ENCODE data around the gene ADNP2. TPM values are rescaled to one million over a fixed set of nuclear protein-coding genes. Genes with fewer than 3 reads are reported as not detected.

ADNP2 gene
- total and polyA plus RNA-seq, 2 experiments from 2014 or later, result 19.3 to 66.4 TPM

GRCh38 chr18:80159713-80160636 is 50.9 kb downstream of the ADNP2 start:
- H3K4me3 Mint-ChIP-seq, result peak overlapping the region; percentile 48; the same call in 2 of the 3 replicates

More at GRCh38 chr18:80159713-80160636, 50.9 kb downstream of the ADNP2 start:
- Mint-ChIP-seq H3K27ac (no peak overlapping the region), H3K36me3 (ENCODE audit: low read depth) (peaks cover 33% of the 10 kb centered on the region), H3K27me3 (ENCODE audit: insufficient read depth, low read depth, poor library complexity) (peaks cover 10% of the 10 kb centered on the region), H3K4me1 (no peaks in the 10 kb centered on the region; the same call in 2 of the 3 replicates), H3K9me3 (peaks cover 12% of the 10 kb centered on the region)
- Histone ChIP-seq H2AFZ (0 out of 2 replicates have a peak overlapping the region, but pooled peaks have one; percentile 74), H3K4me3 (peak overlapping the region; percentile 55), H3F3A (replicated peaks; ENCODE audit: low read depth) (no peaks in the 10 kb centered on the region), H4K20me1 (replicated peaks; ENCODE audit: insufficient read depth) (peaks cover 17% of the 10 kb centered on the region; the same call in 1 of the 2 replicates), H3K27me3 (ENCODE audit: insufficient read depth) (peaks cover 10% of the 10 kb centered on the region; the same call in 1 of the 2 replicates), H3K9me2 (ENCODE audit: insufficient read depth) (no peaks in the 10 kb centered on the region), H3K4me2 (peak overlapping the region; percentile 70; the same call in 1 of the 2 replicates), H3K79me2 (replicated peaks; ENCODE audit: insufficient read depth) (no peaks in the 10 kb centered on the region), H3K4me1 (ENCODE audit: insufficient read depth) (no peaks in the 10 kb centered on the region; the same call in 1 of the 2 replicates), H3K27ac (ENCODE audit: low read depth) (no peak overlapping the region), H3K36me3 (ENCODE audit: insufficient read depth) (no peaks in the 10 kb centered on the region)
- ATAC-seq (peak; percentile 92), DNase-seq (ENCODE audit: low spot score) (peak; percentile 81)
- no peak for TF ChIP-seq REST (IDR thresholded peaks at IDR 0.05; ENCODE audit: unreplicated experiment)
- TF ChIP-seq JUNB (IDR thresholded peaks at IDR 0.05; ENCODE audit: unreplicated experiment), result no peak
- TF ChIP-seq, protein P1, sequence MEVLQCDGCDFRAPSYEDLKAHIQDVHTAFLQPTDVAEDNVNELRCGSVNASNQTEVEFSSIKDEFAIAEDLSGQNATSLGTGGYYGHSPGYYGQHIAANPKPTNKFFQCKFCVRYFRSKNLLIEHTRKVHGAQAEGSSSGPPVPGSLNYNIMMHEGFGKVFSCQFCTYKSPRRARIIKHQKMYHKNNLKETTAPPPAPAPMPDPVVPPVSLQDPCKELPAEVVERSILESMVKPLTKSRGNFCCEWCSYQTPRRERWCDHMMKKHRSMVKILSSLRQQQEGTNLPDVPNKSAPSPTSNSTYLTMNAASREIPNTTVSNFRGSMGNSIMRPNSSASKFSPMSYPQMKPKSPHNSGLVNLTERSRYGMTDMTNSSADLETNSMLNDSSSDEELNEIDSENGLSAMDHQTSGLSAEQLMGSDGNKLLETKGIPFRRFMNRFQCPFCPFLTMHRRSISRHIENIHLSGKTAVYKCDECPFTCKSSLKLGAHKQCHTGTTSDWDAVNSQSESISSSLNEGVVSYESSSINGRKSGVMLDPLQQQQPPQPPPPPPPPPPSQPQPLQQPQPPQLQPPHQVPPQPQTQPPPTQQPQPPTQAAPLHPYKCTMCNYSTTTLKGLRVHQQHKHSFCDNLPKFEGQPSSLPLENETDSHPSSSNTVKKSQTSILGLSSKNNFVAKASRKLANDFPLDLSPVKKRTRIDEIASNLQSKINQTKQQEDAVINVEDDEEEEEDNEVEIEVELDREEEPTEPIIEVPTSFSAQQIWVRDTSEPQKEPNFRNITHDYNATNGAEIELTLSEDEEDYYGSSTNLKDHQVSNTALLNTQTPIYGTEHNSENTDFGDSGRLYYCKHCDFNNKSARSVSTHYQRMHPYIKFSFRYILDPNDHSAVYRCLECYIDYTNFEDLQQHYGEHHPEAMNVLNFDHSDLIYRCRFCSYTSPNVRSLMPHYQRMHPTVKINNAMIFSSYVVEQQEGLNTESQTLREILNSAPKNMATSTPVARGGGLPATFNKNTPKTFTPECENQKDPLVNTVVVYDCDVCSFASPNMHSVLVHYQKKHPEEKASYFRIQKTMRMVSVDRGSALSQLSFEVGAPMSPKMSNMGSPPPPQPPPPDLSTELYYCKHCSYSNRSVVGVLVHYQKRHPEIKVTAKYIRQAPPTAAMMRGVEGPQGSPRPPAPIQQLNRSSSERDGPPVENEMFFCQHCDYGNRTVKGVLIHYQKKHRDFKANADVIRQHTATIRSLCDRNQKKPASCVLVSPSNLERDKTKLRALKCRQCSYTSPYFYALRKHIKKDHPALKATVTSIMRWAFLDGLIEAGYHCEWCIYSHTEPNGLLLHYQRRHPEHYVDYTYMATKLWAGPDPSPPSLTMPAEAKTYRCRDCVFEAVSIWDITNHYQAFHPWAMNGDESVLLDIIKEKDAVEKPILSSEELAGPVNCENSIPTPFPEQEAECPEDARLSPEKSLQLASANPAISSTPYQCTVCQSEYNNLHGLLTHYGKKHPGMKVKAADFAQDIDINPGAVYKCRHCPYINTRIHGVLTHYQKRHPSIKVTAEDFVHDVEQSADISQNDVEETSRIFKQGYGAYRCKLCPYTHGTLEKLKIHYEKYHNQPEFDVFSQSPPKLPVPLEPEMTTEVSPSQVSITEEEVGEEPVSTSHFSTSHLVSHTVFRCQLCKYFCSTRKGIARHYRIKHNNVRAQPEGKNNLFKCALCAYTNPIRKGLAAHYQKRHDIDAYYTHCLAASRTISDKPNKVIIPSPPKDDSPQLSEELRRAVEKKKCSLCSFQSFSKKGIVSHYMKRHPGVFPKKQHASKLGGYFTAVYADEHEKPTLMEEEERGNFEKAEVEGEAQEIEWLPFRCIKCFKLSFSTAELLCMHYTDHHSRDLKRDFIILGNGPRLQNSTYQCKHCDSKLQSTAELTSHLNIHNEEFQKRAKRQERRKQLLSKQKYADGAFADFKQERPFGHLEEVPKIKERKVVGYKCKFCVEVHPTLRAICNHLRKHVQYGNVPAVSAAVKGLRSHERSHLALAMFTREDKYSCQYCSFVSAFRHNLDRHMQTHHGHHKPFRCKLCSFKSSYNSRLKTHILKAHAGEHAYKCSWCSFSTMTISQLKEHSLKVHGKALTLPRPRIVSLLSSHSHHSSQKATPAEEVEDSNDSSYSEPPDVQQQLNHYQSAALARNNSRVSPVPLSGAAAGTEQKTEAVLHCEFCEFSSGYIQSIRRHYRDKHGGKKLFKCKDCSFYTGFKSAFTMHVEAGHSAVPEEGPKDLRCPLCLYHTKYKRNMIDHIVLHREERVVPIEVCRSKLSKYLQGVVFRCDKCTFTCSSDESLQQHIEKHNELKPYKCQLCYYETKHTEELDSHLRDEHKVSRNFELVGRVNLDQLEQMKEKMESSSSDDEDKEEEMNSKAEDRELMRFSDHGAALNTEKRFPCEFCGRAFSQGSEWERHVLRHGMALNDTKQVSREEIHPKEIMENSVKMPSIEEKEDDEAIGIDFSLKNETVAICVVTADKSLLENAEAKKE (CRISPR knock-in tag; IDR thresholded peaks at IDR 0.05), result no peak
- TF ChIP-seq STAT1 (IDR thresholded peaks at IDR 0.05; ENCODE audit: unreplicated experiment), result no peak
- TF ChIP-seq ZNF114 (CRISPR knock-in tag; IDR thresholded peaks at IDR 0.05), result no peak
- TF ChIP-seq, protein P2, sequence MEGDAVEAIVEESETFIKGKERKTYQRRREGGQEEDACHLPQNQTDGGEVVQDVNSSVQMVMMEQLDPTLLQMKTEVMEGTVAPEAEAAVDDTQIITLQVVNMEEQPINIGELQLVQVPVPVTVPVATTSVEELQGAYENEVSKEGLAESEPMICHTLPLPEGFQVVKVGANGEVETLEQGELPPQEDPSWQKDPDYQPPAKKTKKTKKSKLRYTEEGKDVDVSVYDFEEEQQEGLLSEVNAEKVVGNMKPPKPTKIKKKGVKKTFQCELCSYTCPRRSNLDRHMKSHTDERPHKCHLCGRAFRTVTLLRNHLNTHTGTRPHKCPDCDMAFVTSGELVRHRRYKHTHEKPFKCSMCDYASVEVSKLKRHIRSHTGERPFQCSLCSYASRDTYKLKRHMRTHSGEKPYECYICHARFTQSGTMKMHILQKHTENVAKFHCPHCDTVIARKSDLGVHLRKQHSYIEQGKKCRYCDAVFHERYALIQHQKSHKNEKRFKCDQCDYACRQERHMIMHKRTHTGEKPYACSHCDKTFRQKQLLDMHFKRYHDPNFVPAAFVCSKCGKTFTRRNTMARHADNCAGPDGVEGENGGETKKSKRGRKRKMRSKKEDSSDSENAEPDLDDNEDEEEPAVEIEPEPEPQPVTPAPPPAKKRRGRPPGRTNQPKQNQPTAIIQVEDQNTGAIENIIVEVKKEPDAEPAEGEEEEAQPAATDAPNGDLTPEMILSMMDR (conservative IDR thresholded peaks at IDR 0.05; ENCODE audit: low read depth in 2 of 2), result peak; percentile 71 to 83
- TF ChIP-seq EZH2 (IDR thresholded peaks at IDR 0.05; ENCODE audit: low read depth, unreplicated experiment), result no peak
- 0 out of 2 replicates have a peak, but pooled peaks have one; percentile 33 for TF ChIP-seq POLR2AphosphoS5 (IDR thresholded peaks at IDR 0.05; ENCODE audit: low read depth)
- no peak for TF ChIP-seq CREB1 (CRISPR knock-in tag; IDR thresholded peaks at IDR 0.05; ENCODE audit: low read depth)
- no peak for TF ChIP-seq NANOG (IDR thresholded peaks at IDR 0.05; ENCODE audit: borderline replicate concordance)

All from GM23338 (cell line).